IMR-90 (cell line): ENCODE data around the gene TRABD2A. TPM values are rescaled to one million over a fixed set of nuclear protein-coding genes. Genes with fewer than 3 reads are reported as not detected.

Experiments
- ATAC-seq: fragments of 200-7000 bp; cut with Tn5 transposase; 2 replicates; pipeline ENCODE4 v1.9.1; 2020; ENCODE audit warnings: low read depth, mild to moderate bottlenecking, moderate library complexity
- BruUV-seq: library from RNA; stranded (reverse); fragments of 400-500 nt; replicated peaks from 2 replicates; lab custom pipeline; 2021; lab: Mats Ljungman, UMichigan
- CTCF ChIA-PET: fragments of 300-600 bp; formaldehyde crosslinking; extraction: SDS; loops from one replicate; lab custom pipeline; 2021; ENCODE audit warnings: antibody characterized with exemption; lab: Yijun Ruan, JAX
- POLR2A ChIA-PET: fragments of 300-600 bp; sonication (Branson Sonifier 250); formaldehyde crosslinking; loops from one replicate; lab custom pipeline; 2022; ENCODE audit warnings: antibody characterized with exemption; ENCODE audit not compliant: unreplicated experiment; lab: Charles Lee
- DNase-seq: peaks from one replicate; pipeline ENCODE4 v3.0.0; 2013
- H2AFZ ChIP-seq: replicated peaks from 2 replicates; pipeline ENCODE3; 2013; ENCODE audit warnings: low read length, mild to moderate bottlenecking; ENCODE audit not compliant: poor library complexity
- H2AK5ac ChIP-seq: 2 replicates; pipeline ENCODE4 v1.6.1; 2013; ENCODE audit warnings: low read depth, low read length, inconsistent platforms
- H2AK9ac ChIP-seq: replicated peaks from 2 replicates; pipeline ENCODE3; 2013; ENCODE audit warnings: mild to moderate bottlenecking, low read depth, low read length, moderate library complexity; ENCODE audit not compliant: poor library complexity
- H2BK120ac ChIP-seq: 2 replicates; pipeline ENCODE4 v1.6.1; 2013; ENCODE audit warnings: low read depth, low read length, inconsistent platforms
- H2BK15ac ChIP-seq: 3 replicates; pipeline ENCODE4 v1.6.1; 2013; ENCODE audit warnings: low read depth, low read length, inconsistent platforms
- H2BK20ac ChIP-seq: 2 replicates; pipeline ENCODE4 v1.6.1; 2013; ENCODE audit warnings: low read depth, mild to moderate bottlenecking, inconsistent platforms, low read length, moderate library complexity
- H2BK5ac ChIP-seq: 2 replicates; pipeline ENCODE4 v1.6.1; 2013; ENCODE audit warnings: mild to moderate bottlenecking, low read depth, low read length, inconsistent platforms; ENCODE audit not compliant: poor library complexity, severe bottlenecking
- H3K14ac ChIP-seq: replicated peaks from 2 replicates; pipeline ENCODE4 v1.6.1; 2013; ENCODE audit warnings: low read depth, low read length, inconsistent platforms
- H3K18ac ChIP-seq: 2 replicates; pipeline ENCODE4 v1.6.1; 2013; ENCODE audit warnings: low read depth, low read length, control low read depth
- H3K23ac ChIP-seq: 2 replicates; pipeline ENCODE4 v1.6.1; 2013; ENCODE audit warnings: low read depth, low read length, inconsistent platforms
- H3K27ac ChIP-seq: 2 replicates; pipeline ENCODE4 v1.5.1; 2013; ENCODE audit warnings: mild to moderate bottlenecking, control low read depth, low read length; ENCODE audit not compliant: insufficient read depth
- H3K27me3 ChIP-seq: 2 replicates; pipeline ENCODE4 v1.6.1; 2013; ENCODE audit warnings: low read length; ENCODE audit not compliant: control insufficient read depth, insufficient read depth
- H3K36me3 ChIP-seq: 2 replicates; pipeline ENCODE4 v1.6.1; 2013; ENCODE audit warnings: low read length, mixed read lengths; ENCODE audit not compliant: control insufficient read depth, insufficient read depth
- H3K4ac ChIP-seq: 2 replicates; pipeline ENCODE4 v1.6.1; 2013; ENCODE audit warnings: low read depth, low read length, inconsistent platforms
- H3K4me1 ChIP-seq: 2 replicates; pipeline ENCODE4 v1.6.1; 2013; ENCODE audit warnings: low read length, mixed read lengths; ENCODE audit not compliant: control insufficient read depth, insufficient read depth
- H3K4me2 ChIP-seq: 2 replicates; pipeline ENCODE4 v1.6.1; 2013; ENCODE audit warnings: low read depth, mild to moderate bottlenecking, control low read depth, low read length, moderate library complexity
- H3K4me3 ChIP-seq: 2 replicates; pipeline ENCODE4 v1.5.1; 2013; ENCODE audit warnings: low read depth, mild to moderate bottlenecking, control low read depth, low read length, moderate library complexity; ENCODE audit not compliant: insufficient read depth
- H3K56ac ChIP-seq: 2 replicates; pipeline ENCODE4 v1.6.1; 2013; ENCODE audit warnings: low read length, inconsistent platforms; ENCODE audit not compliant: insufficient read depth; ENCODE audit errors: extremely low read depth
- H3K79me1 ChIP-seq, 2 experiments: 2 replicates each; pipeline ENCODE4 v1.6.1; 2013; ENCODE audit warnings: low read length in 2 of 2, inconsistent platforms in 1 of 2, low read depth in 1 of 2
- H3K9ac ChIP-seq: 2 replicates; pipeline ENCODE4 v1.6.1; 2013; ENCODE audit warnings: low read depth, low read length, control low read depth
- H3K9me1 ChIP-seq: 2 replicates; pipeline ENCODE4 v1.6.1; 2013; ENCODE audit warnings: low read length, inconsistent platforms; ENCODE audit not compliant: insufficient read depth
- H3K9me3 ChIP-seq: 2 replicates; pipeline ENCODE4 v1.6.1; 2013; ENCODE audit warnings: low read length; ENCODE audit not compliant: control insufficient read depth, insufficient read depth
- H4K20me1 ChIP-seq: 2 replicates; pipeline ENCODE4 v1.6.1; 2013; ENCODE audit warnings: low read length, inconsistent platforms; ENCODE audit not compliant: insufficient read depth
- H4K5ac ChIP-seq: 2 replicates; pipeline ENCODE4 v1.6.1; 2013; ENCODE audit warnings: mild to moderate bottlenecking, low read depth, low read length, control low read depth
- H4K8ac ChIP-seq, 2 experiments: 2 replicates each; pipeline ENCODE4 v1.6.1; 2013; ENCODE audit warnings: low read depth in 2 of 2, low read length in 2 of 2, control low read depth in 1 of 2, inconsistent platforms in 1 of 2
- H4K91ac ChIP-seq: 2 replicates; pipeline ENCODE4 v1.6.1; 2013; ENCODE audit warnings: low read depth, low read length, inconsistent platforms; ENCODE audit not compliant: insufficient read depth
- CEBPB ChIP-seq: IDR thresholded peaks from 2 replicates; pipeline ENCODE4 v1.6.1; 2012; ENCODE audit warnings: low read depth, low read length, improper control_type of control experiment
- CHD1 ChIP-seq: IDR thresholded peaks from 2 replicates; pipeline ENCODE4 v1.6.1; 2012; ENCODE audit warnings: low read depth, low read length, improper control_type of control experiment
- MAFK ChIP-seq: IDR thresholded peaks from 2 replicates; pipeline ENCODE4 v1.6.1; 2012; ENCODE audit warnings: low read depth, low read length, improper control_type of control experiment
- MAZ ChIP-seq: IDR thresholded peaks from 2 replicates; pipeline ENCODE4 v1.6.1; 2012; ENCODE audit warnings: low read depth, mild to moderate bottlenecking, low read length, improper control_type of control experiment, moderate library complexity, borderline replicate concordance
- NFE2L2 ChIP-seq: fragments of 150-350 bp; IDR thresholded peaks from 2 replicates; pipeline ENCODE4 v1.6.1; 2016; ENCODE audit warnings: low read depth, mild to moderate bottlenecking, low read length
- RAD21 ChIP-seq: IDR thresholded peaks from 2 replicates; pipeline ENCODE4 v1.6.1; 2012; ENCODE audit warnings: low read length, improper control_type of control experiment
- SMC3 ChIP-seq: fragments of 150-350 bp; IDR thresholded peaks from 2 replicates; pipeline ENCODE4 v1.6.1; 2016; ENCODE audit warnings: low read depth, mild to moderate bottlenecking, antibody characterized with exemption, low read length, moderate library complexity
- WGBS, 2 experiments: methylation state at CpG; one replicate each; pipeline versions ENCODE4 v1.1.5 to v1.1.7; 2013; ENCODE audit warnings: missing lambda C conversion rate in 2 of 2; ENCODE audit not compliant: insufficient read length in 1 of 2; ENCODE audit errors: extremely low coverage in 2 of 2; 5-methylcytosine and 5-hydroxymethylcytosine counted together
- dilution Hi-C: fragments of 300-500 bp; cut with HindIII; formaldehyde crosslinking; loops from one replicate; pipeline ENCODE4 v1.14.3; 2018; ENCODE audit warnings: low sequenced_read_pairs; ENCODE audit not compliant: unreplicated experiment
- in situ Hi-C: fragments of 300-500 bp; cut with MboI; formaldehyde crosslinking; loops from 3 replicates; pipeline ENCODE4 v1.14.3; 2019; ENCODE audit warnings: low sequenced_read_pairs, inconsistent platforms, mixed read lengths
- intact Hi-C: fragments of 100-400 bp; cut with micrococcal nuclease; formaldehyde crosslinking; loops from 2 replicates; pipeline ENCODE4 v1.10.0; 2022
- polyA plus RNA-seq, 3 experiments: library from polyadenylated mRNA; depleted of rRNA; stranded (reverse); fragments of >200 nt; gene quantifications; 2 replicates each; pipeline ENCODE4 v1.2.3, GENCODE V29; 2012; ENCODE audit warnings: low replicate concordance in 1 of 3
- total RNA-seq: library from RNA; depleted of rRNA; stranded (reverse); fragments of >200 nt; gene quantifications from 2 replicates; pipeline ENCODE4 v1.2.3, GENCODE V29; 2012
- TF ChIP-seq, protein P1 (sequence below): conservative IDR thresholded peaks from 2 replicates; pipeline ENCODE4 v1.5.1; 2012; ENCODE audit warnings: mild to moderate bottlenecking, low read depth, low read length, improper control_type of control experiment
- TF ChIP-seq, protein P2 (sequence below): fragments of 150-350 bp; IDR thresholded peaks from 2 replicates; pipeline ENCODE4 v1.6.1; 2017; ENCODE audit warnings: mild to moderate bottlenecking, antibody characterized with exemption, low read length, low read depth

The TRABD2A gene
- total and polyA plus RNA-seq, 2 of the 4 experiments (the other 2 are of a cell fraction), result 17.6 to 20.3 TPM

DNA sequence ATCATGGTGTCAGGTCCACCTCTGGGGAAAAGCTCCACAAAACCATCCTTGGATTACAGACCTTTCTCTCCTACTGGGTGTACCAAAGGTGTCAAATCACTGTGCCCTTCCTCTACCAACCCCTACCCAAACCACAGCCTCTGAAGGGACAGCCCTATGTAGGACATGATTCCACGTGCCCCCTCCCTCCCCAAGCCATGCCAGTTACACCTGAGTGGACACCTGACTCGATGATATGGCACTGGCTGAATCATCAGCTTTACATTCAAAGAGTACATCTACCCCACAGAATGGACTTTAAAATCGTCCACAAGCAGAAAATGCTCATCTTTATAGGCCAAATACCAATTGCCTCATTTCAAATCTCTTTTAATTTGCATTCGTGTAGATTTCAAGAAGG lies 26.0 kb downstream of the TRABD2A start:
- no peak overlapping the region for H3K18ac ChIP-seq
- no peak overlapping the region for H3K23ac ChIP-seq
- H4K91ac ChIP-seq, result no peak overlapping the region
- no peak overlapping the region for H2BK5ac ChIP-seq
- WGBS, 2 experiments, result no CpG with 5 or more reads among the region's 4 CpGs
- no peak for DNase-seq
- H2AK9ac ChIP-seq, result no peak overlapping the region
- CTCF ChIA-PET, result interaction anchor here (1.2 kb wide), 1 partner anchor 115 kb away, joined by 3 read pairs; no protein-coding TSS in a partner anchor
- dilution Hi-C loops (no loop called here), intact Hi-C loops (loop anchor here (5.0 kb wide), 1 partner anchor 223 kb away; no protein-coding TSS in a partner anchor), in situ Hi-C loops (loop anchor here (25.0 kb wide), 1 partner anchor 818 kb away; no protein-coding TSS in a partner anchor)
- peaks cover 5% of the 10 kb centered on the region; the same call in 1 of the 2 replicates for H3K9me1 ChIP-seq
- TF ChIP-seq, protein P1, sequence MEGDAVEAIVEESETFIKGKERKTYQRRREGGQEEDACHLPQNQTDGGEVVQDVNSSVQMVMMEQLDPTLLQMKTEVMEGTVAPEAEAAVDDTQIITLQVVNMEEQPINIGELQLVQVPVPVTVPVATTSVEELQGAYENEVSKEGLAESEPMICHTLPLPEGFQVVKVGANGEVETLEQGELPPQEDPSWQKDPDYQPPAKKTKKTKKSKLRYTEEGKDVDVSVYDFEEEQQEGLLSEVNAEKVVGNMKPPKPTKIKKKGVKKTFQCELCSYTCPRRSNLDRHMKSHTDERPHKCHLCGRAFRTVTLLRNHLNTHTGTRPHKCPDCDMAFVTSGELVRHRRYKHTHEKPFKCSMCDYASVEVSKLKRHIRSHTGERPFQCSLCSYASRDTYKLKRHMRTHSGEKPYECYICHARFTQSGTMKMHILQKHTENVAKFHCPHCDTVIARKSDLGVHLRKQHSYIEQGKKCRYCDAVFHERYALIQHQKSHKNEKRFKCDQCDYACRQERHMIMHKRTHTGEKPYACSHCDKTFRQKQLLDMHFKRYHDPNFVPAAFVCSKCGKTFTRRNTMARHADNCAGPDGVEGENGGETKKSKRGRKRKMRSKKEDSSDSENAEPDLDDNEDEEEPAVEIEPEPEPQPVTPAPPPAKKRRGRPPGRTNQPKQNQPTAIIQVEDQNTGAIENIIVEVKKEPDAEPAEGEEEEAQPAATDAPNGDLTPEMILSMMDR, result no peak
- TF ChIP-seq CEBPB (no peak), MAFK (no peak), CHD1 (no peak), MAZ (no peak), RAD21 (no peak), NFE2L2 (no peak), SMC3 (no peak)
- TF ChIP-seq, protein P2, sequence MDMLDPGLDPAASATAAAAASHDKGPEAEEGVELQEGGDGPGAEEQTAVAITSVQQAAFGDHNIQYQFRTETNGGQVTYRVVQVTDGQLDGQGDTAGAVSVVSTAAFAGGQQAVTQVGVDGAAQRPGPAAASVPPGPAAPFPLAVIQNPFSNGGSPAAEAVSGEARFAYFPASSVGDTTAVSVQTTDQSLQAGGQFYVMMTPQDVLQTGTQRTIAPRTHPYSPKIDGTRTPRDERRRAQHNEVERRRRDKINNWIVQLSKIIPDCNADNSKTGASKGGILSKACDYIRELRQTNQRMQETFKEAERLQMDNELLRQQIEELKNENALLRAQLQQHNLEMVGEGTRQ, result no peak
- no peak overlapping the region for H3K4ac ChIP-seq
- no peaks in the 10 kb centered on the region for H3K27me3 ChIP-seq
- H3K14ac ChIP-seq, result no peak overlapping the region; the same call in 1 of the 2 replicates
- no peaks in the 10 kb centered on the region for H3K9me3 ChIP-seq
- H3K4me2 ChIP-seq, result no peak overlapping the region
- H3K9ac ChIP-seq, result no peak overlapping the region
- H2BK120ac ChIP-seq, result no peak overlapping the region
- H2AK5ac ChIP-seq, result no peak overlapping the region
- no peaks in the 10 kb centered on the region for H3K36me3 ChIP-seq
- H3K79me1 ChIP-seq, result peaks cover 11 to 22% of the 10 kb centered on the region in 2 experiments
- no peak overlapping the region for H2BK20ac ChIP-seq
- H4K20me1 ChIP-seq, result no peaks in the 10 kb centered on the region; the same call in 1 of the 2 replicates
- H4K5ac ChIP-seq, result no peak overlapping the region
- H3K4me3 ChIP-seq, result no peak overlapping the region
- no peak overlapping the region for H4K8ac ChIP-seq
- H3K27ac ChIP-seq, result no peak overlapping the region
- POLR2A ChIA-PET, result no interaction called here
- BruUV-seq, result no TSS peak
- H2AFZ ChIP-seq, result no peak overlapping the region
- no peak overlapping the region for H3K56ac ChIP-seq
- no peak for ATAC-seq
- no peaks in the 10 kb centered on the region; the same call in 1 of the 2 replicates for H3K4me1 ChIP-seq
- H2BK15ac ChIP-seq, result no peak overlapping the region
